Measurements from ENCODE around the gene CACNA1F.

The CACNA1F gene

DNA sequence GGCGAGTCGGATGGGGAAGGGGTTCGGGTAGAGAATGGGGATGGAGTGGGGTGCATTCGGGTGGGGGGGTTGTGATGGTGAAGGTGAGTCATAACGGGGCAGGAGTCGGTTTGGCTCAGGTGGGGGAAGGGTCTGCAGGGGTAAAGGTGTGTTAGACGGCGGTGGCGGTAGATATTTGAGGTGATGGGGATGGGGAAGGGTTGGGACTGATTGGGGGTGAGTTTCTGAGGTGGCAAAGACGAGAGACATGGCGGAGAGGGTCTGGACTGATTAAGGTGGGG, 33.9 kb downstream of the CACNA1F start:
- DNase-seq (ENCODE audit: low spot score), result no peak

DNA sequence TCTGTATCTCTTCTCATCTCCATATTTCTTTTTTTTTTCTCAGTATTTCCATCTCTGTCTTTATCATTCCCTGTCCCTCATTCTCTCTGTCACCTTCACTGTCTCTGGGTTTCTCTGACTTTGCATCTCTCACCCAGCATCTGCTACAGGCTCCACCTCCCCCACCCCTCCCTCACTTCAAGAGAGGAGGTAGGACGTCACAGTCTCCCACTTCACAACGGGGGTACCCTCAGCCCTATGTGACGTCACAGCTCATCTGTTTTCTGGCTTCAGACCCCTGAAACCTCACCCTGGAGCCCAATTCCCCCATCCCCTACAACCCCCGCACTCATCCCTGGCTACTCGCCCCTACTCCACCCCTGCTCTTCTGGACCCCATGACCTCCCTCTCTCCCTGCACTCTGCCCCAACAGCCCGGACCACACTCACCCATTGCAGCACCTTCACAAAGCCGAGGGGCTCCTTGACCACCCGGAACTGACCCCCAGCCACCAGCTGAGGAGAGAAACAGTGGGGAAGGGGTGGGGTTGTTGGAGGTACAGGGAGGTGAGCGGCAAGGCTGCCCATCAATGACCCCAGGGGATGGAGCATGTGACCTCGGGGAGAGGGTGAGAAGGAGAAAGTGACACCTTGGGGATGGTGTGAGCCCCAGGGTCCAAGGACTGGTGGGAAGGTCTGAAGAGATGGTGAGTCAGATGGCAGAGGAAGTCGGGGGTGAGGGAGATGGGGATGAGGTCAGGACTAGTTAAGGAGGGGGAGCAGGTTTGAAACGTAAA, 34.4 kb downstream of the CACNA1F start:
- no peak for DNase-seq (ENCODE audit: low spot score)

DNA sequence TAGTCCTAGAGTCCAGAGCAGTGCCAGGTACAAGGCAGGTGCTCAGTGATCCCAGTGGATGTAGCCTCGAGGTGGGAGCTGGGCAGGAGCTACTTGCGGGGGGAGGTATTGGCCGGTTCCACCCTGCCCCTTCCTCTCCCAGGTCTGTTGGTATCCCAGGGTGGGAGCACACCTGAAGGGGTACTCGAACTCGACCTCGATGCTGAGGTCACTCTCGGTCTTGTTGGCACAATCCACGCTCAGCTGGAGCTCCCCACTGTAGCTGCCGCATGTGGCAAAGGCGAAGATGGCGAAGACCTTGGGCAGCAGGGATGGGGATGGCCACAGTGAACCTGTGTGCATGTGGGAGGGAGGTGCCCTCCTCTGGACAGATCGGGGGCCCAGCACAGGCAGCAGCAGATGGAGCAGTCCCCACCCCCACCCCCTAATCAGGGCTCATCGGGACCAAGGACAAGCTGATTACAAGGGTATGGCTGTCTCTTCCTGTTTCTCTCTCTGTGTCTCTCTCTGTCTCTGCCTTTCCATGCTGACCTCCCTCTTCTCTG, 35.5 kb downstream of the CACNA1F start:
- DNase-seq (ENCODE audit: low spot score), result no peak

DNA sequence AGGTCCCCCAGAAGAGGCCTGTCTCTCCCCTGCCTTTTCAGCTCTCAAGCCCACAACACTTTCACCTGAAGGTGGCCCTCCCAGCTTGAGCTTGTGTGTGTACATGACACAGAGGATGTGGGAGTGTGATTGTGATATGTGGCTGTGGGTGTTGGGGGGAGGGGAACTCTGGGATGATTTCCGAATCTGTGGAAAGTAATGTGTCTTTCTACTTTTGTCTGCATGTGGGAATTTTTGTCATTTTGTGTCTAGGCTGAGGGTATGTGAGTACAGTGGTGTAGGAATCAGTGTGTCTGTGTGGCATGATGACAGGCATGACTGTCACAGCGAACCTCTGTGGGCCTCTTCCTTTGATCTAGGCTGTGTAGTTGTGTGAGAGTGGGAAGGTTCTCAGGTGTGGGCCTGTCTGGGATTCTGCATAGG, 39.6 kb downstream of the CACNA1F start:
- DNase-seq (ENCODE audit: low spot score), result no peak

DNA sequence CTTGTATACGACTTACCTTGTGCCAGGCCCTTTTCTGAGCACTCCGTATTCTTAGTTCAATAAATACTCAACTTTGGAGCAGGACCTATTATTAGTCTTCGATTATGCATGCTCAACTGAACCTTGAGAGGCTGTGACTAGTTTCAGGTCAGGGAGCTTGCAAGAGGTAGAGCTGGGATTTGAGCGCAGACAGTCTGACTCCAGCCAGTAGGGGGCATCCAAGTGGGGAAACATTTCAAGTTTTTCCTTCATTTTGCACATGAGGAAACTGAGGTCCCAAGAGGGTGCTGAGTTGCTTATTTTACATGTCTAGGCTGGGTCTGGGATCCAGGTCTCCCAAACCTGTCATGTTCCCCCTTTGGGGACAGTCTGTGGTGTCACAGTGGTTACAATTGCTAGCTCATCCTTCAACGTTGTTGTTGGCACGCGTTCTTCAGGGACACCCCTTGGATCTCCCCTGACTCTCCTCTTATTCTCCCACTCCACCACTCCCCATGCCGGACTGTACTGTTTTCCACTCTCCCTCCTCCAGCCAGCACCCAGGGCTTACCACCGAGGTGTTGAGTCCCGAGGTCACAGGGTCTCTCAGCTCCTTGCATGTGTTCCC, 40.3 kb downstream of the CACNA1F start:
- DNase-seq (ENCODE audit: low spot score), result peak; percentile 28

DNA sequence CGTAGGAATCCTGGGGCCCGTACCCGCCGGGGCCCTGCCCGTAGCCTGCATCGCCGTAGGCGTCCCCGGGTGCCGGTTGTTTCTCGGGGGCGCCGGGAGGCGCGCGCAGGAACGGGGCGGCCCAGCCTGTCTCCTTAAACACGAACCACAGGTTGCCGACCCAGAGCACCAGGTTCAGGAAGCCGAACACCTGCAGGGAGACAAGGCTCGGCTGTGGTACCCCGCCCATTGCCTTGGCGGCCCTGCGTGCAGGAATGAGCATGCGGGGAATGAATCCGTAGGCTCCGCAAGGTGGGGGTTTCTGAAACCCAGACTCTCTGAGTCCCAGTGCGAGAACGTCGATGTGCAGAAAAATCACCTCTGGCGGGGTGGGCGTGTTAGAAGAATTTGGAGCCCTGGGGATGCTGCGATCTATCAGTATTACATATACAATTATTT, 41.5 kb downstream of the CACNA1F start:
- DNase-seq (ENCODE audit: low spot score), result no peak

DNA sequence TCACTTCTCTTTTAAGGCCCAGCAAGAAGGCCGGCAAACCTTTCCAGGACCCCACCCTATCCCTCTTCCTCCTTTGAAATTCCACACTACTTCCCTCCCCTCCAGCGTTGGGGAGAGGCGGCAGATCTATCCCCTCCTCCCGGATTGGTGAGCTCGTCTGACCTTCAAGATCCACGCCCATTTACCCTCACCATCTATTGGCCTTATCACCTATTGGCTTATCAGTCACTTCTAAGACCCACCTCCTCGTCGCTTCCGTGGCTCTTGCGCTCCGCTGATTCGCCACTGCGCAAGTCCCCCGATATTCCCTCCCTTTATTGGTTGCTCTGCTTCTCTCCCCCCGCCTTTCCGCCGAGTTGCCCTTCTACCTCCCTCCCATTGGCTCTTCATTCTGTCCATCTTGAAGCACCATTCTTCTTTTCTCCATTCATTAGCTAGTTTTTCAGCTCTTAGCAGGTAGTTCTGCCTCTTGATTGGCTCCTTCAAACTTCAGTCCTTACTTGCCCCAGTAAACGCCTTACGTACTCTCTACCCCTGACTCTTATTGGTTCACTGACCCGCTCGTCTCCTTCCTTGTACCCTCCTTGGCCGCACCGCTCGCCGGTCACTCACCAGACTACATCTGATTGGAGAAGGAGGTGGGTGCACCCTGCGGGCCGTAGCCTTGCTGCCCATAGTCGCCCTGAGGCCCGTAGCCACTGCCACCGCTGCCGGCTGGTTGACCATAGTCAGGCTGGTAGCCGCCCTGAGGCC, 42.1 kb downstream of the CACNA1F start:
- peak; percentile 93 for DNase-seq (ENCODE audit: low spot score)

DNA sequence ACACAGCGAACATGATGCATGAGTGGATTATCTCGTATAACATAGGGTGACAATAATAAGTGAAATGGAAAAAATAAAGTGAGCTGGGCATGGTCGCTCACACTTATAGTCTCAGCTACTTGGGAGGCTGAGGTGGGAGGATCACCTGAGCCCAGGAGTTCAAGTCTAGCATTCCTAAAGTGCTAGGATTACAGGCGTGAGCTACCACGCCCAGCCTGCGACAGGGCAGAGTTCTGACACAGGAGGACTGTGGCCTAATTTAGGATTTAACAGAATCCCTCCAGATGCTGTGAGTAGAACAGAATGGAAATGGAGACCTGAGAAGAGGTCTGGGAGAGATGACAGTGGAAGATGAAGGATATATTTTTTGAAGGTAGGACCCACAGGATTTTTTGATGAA, 43.5 kb downstream of the CACNA1F start:
- DNase-seq (ENCODE audit: low spot score), result no peak

DNA sequence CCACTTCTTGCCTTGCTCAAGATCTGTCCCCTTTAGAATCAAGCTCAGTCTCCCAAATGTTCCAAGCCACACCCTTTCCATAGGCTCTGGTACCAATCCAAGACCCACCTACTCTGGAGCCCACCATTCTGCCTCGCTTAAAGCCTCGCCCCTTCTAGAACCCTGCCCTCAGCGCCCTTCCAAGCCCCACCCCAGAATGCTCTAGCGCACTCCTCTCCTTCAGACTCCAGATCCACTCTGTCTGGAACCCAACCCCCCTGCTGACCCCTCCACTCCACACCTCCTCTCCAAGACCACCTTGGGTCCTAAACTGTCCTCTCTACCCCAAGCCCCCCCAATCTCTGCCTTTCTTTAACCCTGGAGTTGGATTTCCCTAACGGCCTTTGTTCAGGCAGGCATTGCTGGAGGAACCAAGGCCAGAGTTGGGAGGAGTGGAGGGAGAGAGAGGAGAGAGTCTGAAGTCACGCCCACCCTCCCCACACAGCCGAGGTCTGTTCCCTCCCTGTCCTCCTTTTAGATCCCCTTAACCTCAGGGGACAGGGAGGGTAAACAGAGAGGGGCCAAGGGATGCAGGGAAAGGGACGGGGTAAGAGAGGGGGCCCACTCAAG, 44.6 kb downstream of the CACNA1F start:
- DNase-seq (ENCODE audit: low spot score), result no peak

DNA sequence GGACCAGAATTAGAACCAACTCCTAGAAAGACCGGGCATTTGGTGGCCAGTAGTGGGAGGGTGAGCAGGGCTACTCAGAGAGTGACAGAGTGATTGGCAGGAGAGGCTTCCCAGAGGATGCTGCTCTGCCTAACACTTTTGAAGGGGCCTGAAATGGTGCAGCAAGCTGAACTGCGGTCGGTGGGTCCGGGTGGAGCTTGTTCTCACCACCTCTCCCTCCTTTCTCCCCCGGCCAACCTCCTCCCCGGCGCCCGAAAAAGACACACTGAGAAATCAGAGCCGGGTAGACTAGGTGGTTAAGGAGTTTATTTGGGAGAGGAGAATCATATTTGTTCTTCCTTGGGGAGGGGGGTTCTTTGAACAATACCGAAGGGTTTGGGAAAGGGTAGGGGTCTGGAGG, 45.6 kb downstream of the CACNA1F start:
- DNase-seq (ENCODE audit: low spot score), result no peak

DNA sequence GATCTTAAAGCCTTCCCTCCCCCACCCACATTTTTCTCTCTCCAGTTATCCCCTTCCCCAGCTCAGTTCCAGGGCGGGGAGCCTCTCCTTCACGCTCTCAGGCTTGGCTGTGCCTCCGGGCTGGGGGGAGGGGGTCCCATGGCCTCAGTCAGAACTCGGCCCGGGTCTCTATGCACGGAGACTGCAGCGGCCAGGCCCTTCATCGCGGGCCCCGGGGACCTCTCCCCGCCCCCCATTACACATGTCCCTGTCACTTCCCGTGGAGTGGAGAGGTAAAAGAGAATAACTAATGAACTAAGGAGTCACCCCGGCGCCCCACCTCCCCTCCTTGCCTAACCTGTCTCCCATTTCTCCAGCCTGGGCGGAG, 46.1 kb downstream of the CACNA1F start:
- DNase-seq (ENCODE audit: low spot score), result no peak

DNA sequence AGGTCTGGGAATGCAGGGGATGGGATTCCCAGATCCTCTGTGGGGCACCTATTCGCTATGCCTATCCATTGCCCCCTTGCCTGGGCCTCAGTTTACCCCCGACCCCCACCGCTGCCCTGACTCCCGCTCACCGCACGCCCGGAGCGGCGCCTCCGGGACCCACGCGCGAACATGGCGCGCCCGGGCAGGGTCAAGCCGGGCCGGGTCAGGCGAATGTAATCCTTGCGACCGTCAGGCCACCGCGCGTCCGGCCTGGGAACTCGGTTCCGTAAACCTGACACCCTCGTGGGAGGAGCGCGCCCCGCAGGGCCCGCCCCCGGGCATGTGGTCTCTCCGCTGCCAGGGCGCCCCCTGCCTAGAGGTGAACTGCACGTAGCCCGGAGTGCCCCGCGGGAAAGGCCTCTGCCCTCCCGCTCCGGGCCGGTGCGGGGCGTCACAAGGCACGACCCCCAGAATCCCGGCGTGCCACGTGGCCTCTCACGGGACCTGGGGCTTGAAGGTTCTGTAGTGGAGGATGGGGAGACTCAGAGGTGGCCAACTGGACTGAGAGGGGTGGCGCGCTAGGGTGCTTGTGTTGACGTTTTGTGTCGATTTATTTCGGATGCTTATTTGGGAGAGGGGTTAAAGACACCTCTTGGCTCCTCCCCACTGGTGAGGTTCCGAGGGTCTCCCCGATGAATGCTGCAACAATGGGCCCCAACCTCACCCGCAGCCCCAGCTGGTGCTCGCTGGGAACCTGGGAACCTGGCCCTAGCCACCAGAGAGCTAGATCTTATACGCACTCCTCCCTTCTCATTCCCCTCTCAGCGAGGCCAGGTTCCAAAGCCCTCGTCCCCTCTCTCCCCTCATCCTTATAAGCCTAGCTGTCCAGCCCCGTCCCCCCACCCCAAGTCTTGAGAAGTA, 46.8 kb downstream of the CACNA1F start, which contains the start of gene PRICKLE3:
Gene PRICKLE3 (minus strand): TSS at position 249 of the 903 bp plus-strand sequence. CDS start 76 bp downstream, at position 173.
- DNase-seq (ENCODE audit: low spot score), result peak; percentile 69

DNA sequence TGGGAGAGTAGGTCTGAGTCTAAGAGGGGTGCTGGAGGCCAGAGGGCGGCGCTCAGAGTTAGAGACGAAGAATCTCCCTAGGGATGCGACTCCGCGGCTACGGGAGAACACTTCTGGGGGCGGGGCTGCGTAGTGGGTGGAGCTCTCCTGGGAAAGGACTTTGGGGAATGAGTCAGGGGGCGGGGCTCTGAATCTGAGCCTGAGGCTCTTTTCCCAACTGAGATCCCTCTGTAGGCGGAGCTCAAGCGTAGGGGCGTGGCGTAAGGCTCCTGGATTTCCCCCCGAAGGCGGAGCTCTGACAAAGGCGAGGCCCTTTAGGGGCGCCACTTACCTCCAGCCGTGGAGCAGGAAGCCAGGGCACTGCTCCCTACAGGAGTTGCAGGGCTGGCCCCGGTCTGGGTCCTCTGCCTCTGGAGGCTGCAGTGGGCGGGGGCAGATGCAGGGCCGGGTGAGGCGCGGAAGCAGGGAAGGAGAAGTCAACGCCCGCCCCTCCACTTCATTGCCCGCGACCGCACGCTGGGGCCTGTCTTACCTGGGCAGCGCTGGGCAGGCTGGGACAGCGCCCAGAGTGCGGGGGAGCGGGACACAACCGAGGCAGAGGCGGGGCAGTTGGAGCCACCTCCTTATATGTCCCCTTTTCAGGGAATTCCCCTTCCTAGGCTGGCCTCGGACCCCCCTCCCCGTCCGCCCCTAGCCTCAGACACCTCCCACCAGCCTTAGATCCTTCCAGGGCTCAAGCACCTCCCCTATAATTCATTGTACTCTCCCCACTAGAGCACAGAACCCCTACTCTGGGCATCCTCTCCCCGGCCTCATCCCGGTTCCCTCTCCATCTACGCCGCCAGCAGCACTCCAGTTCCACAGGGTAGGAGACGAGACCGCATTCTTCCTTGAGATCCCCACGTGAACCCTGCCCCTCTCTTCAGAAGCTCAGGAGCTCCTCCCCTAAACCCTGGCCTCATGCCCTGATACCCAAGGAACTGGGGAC, 48.6 kb downstream of the CACNA1F start:
- peak; percentile 15 for DNase-seq (ENCODE audit: low spot score)

DNA sequence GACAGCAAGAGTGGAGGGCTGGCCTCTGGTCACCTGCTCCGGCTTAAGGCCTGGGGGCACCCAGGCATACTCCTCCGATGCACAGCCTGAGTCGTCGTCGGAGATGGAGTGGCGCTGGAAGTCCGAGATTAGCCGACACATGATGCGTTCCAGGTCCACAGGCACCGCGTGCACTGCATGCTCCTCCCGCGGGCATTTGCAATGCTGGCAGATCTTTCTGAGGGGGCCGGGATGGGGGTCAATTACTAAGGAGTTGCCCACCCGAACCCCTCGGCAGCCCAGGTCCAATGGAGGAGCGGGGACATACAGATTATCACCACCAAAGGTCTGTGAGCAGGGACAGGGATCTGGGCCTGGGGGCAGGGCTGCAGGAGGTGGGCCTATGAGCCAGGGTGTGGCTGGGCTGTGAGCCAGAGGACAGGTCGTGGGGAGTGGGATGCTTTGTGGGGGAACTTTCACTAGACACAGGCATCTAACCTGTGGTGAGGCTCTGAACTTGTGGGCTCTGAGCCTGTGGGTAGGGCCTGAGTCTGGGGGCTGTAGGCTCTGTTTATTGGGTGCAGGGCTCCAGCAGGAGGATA, 49.3 kb downstream of the CACNA1F start:
- no peak for DNase-seq (ENCODE audit: low spot score)

DNA sequence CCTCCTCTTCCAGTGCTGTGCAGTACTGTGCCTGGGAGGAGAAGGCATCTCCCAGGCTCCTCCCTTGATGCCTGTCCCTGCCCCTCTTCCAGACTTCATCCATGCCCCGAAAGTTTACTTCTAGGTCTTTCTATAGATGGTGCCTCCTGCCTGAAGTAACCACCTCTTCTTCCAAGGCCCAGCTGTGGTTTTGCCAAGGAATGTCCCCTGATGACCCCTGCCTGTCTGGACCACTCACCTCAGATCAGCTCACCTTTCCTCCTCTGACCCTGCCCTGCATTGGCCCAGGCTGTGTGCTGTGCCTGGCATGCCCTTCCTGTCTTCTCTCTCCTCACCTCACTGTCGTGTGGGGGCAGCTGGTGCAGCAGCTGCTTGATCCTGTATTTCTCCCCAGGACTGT, 53.8 kb downstream of the CACNA1F start:
- no peak for DNase-seq (ENCODE audit: low spot score)

DNA sequence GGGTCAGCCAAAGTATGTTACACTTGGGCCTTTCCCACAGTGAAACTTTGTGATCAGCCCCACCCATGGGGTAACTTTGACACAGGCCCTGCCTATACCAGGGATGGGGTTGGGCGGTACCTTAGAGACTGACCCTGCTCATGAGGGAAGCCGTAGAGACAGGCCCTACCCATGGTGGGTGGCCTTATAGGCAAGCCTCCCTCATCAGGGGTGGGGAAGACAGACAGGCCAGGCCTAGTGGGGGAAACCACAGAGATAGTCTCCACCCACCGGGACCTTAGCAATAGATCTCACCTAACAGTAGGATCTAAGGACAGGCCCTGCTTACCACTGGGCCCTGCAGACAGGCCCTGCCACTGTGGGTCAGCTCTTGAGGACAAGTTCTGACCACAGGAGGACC, 54.6 kb downstream of the CACNA1F start:
- DNase-seq (ENCODE audit: low spot score), result no peak

DNA sequence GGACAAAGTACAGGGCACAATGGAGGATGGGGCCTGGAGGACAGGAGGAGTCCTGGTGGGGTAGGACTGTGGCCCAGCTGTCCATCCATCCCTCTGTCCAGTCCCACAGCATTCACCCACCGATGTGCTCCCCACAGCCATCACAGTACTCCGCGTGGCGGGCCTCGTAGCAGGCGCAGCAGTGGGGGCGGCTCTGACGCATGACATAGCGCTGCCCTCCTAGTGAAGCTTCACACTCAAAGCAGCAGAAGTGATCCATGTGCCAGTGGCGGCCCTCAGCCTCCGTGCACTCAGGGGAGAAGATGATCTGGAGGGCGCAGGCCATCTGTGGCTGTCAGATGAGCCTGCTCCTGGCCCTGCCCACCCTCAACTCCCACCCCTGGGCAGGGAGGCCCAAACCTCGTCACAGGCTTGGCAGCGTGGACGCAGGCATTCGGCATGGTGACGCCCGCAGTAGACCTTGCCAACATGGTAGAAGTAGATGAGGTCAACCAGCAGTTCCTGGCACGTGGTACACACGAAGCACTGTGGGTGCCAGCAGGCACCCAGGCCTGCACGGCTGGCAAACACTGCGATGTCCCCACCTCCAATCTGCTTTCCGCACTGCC, 55.2 kb downstream of the CACNA1F start:
- no peak for DNase-seq (ENCODE audit: low spot score)

DNA sequence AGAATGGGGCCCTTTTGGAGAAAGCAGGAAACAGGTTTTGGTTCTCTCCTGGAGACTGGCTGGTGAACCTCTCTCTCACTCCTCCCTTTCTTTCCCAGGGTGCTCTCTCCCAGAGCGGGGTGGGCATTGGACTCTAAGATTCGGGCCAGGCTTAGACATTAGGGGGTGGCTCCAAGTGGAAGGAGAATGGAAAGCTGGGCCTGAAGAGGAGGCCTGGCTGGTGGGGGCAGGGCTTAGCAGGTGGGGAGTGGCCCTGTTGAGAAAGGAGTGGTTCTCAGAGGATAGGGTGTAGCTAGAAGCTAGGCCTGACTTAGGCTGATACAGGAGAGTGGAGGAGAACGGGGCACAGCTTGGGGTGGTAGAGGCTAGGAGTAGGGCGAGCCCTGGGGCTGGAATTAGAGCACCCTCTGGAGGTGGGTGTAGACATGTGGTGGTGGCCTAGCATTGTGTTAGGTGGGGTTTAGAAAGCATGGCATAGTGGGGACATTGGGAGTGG, 55.8 kb downstream of the CACNA1F start:
- DNase-seq (ENCODE audit: low spot score), result no peak

Measured in CD4-positive, alpha-beta T cell treated with Interleukin-6 at 100 ng/mL for 8 hours (primary cell).